C4-2B (cell line): ENCODE results near the gene P2RX5.

Experiments
- ZFX ChIP-seq: fragments of 450-650 bp; IDR thresholded peaks from 2 replicates; pipeline ENCODE4 v1.6.1; 2017
- TF ChIP-seq, protein P1 (sequence below): fragments of 450-650 bp; conservative IDR thresholded peaks from 2 replicates; pipeline ENCODE4 v1.5.1; 2017; ENCODE audit warnings: mild to moderate bottlenecking

DNA sequence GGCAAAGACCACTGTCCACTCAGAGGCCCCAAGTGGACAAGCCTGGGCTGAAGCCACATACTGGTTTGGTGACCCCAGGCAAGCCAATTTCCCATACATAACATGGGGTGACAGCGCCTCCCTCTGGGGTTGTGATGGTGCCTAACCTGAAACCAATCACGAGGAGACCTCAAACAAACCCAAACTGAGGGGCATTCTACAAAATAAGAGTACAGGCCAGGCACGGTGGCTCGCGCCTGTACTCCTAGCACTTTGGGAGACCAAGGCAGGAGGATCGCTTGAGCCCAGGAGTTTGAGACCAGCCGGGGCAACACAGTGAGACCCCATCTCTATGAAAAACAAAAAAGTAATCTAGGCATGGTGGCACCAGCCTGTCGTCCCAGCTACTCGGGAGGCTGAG lies 3.6 kb downstream of the P2RX5 start:
- TF ChIP-seq, protein P1, sequence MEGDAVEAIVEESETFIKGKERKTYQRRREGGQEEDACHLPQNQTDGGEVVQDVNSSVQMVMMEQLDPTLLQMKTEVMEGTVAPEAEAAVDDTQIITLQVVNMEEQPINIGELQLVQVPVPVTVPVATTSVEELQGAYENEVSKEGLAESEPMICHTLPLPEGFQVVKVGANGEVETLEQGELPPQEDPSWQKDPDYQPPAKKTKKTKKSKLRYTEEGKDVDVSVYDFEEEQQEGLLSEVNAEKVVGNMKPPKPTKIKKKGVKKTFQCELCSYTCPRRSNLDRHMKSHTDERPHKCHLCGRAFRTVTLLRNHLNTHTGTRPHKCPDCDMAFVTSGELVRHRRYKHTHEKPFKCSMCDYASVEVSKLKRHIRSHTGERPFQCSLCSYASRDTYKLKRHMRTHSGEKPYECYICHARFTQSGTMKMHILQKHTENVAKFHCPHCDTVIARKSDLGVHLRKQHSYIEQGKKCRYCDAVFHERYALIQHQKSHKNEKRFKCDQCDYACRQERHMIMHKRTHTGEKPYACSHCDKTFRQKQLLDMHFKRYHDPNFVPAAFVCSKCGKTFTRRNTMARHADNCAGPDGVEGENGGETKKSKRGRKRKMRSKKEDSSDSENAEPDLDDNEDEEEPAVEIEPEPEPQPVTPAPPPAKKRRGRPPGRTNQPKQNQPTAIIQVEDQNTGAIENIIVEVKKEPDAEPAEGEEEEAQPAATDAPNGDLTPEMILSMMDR: no peak
- TF ChIP-seq ZFX: no peak
